DND-41 (cell line): ENCODE measurements around the gene NMB.

Source experiments
- EZH2 ChIP-seq: IDR thresholded peaks from 3 replicates; pipeline ENCODE4 v1.6.1; 2012; ENCODE audit warnings: borderline replicate concordance, low read depth, mild to moderate bottlenecking, moderate library complexity, low read length, inconsistent platforms; ENCODE audit not compliant: severe bottlenecking
- TF ChIP-seq, protein P1 (sequence below): IDR thresholded peaks from 2 replicates; pipeline ENCODE4 v1.5.1; 2012; ENCODE audit warnings: borderline replicate concordance, low read length, moderate library complexity, mild to moderate bottlenecking; ENCODE audit not compliant: poor library complexity, severe bottlenecking; ENCODE audit errors: extremely low read depth

GRCh38 chr15:84631706-84632272 lies 26.2 kb downstream of the NMB start:
- TF ChIP-seq, protein P1, sequence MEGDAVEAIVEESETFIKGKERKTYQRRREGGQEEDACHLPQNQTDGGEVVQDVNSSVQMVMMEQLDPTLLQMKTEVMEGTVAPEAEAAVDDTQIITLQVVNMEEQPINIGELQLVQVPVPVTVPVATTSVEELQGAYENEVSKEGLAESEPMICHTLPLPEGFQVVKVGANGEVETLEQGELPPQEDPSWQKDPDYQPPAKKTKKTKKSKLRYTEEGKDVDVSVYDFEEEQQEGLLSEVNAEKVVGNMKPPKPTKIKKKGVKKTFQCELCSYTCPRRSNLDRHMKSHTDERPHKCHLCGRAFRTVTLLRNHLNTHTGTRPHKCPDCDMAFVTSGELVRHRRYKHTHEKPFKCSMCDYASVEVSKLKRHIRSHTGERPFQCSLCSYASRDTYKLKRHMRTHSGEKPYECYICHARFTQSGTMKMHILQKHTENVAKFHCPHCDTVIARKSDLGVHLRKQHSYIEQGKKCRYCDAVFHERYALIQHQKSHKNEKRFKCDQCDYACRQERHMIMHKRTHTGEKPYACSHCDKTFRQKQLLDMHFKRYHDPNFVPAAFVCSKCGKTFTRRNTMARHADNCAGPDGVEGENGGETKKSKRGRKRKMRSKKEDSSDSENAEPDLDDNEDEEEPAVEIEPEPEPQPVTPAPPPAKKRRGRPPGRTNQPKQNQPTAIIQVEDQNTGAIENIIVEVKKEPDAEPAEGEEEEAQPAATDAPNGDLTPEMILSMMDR: no peak
- no peak for TF ChIP-seq EZH2
